HepG2 (cell line): ENCODE measurements around the gene PLEKHO1. TPM values are rescaled to one million over a fixed set of nuclear protein-coding genes. Genes with fewer than 3 reads are reported as not detected.

ENCODE experiments used
- polyA plus RNA-seq, 8 experiments: library from polyadenylated mRNA; depleted of rRNA in 3 of 8; stranded (reverse) in 7 of 8; unstranded in 1 of 8; fragments of >200 nt; fragmentation: Illumina TruSeq in 4 of 8; extraction: Trizol in 4 of 8; gene quantifications; 2 replicates each; pipeline versions ENCODE4 v1.2.1 to v1.2.3, GENCODE V29; 2011 to 2016; ENCODE audit warnings: low read depth in 4 of 8, missing spikeins in 1 of 8, mixed read lengths in 1 of 8; ENCODE audit not compliant: insufficient read depth in 1 of 8
- total RNA-seq, 5 experiments: library from RNA; depleted of rRNA; stranded (reverse); fragments of >200 nt; fragmentation: Illumina TruSeq; extraction: Trizol; gene quantifications; 2 replicates each; pipeline ENCODE4 v1.2.3, GENCODE V29; 2016; ENCODE audit warnings: low read depth in 1 of 5

The PLEKHO1 gene
- total and polyA plus RNA-seq, 2 of the 13 experiments (the other 11 are each of a cell fraction or from before 2014, with no cell fraction given) = 9.8 to 10.1 TPM

Other genes with a start within 250 kb of the PLEKHO1 start
- 0.45 and 0.84 TPM in 2 replicates for gene SV2A, start 232.1 kb upstream of the PLEKHO1 start, total RNA-seq (2016; rRNA removed; fragmentation: Illumina TruSeq; extraction: Trizol)
- gene SV2A, start 232.1 kb upstream of the PLEKHO1 start, polyA plus RNA-seq (2011; rRNA removed) = 1.9 and 3.3 TPM in 2 replicates
- 14.8 and 24.6 TPM in 2 replicates for gene SF3B4, start 222.1 kb upstream of the PLEKHO1 start, total RNA-seq (2016; rRNA removed; fragmentation: Illumina TruSeq; extraction: Trizol)
- gene SF3B4, start 222.1 kb upstream of the PLEKHO1 start, polyA plus RNA-seq (2011; rRNA removed) = 13.8 and 14.6 TPM in 2 replicates
- 0.27 and 0.49 TPM in 2 replicates for gene MTMR11, start 213.0 kb upstream of the PLEKHO1 start, total RNA-seq (2016; rRNA removed; fragmentation: Illumina TruSeq; extraction: Trizol)
- 2.8 and 4.0 TPM in 2 replicates for gene MTMR11, start 213.0 kb upstream of the PLEKHO1 start, polyA plus RNA-seq (2011; rRNA removed)
- 11.2 and 13.2 TPM in 2 replicates for gene OTUD7B, start 139.2 kb upstream of the PLEKHO1 start, total RNA-seq (2016; rRNA removed; fragmentation: Illumina TruSeq; extraction: Trizol)
- 5.1 and 6.9 TPM in 2 replicates for gene OTUD7B, start 139.2 kb upstream of the PLEKHO1 start, polyA plus RNA-seq (2011; rRNA removed)
- 25.2 and 26.5 TPM in 2 replicates for gene VPS45, start 82.1 kb upstream of the PLEKHO1 start, total RNA-seq (2016; rRNA removed; fragmentation: Illumina TruSeq; extraction: Trizol)
- gene VPS45, start 82.1 kb upstream of the PLEKHO1 start, polyA plus RNA-seq (2011; rRNA removed) = 13.7 and 15.2 TPM in 2 replicates
- 53.0 and 88.5 TPM in 2 replicates for gene ANP32E, start 86.2 kb downstream of the PLEKHO1 start, total RNA-seq (2016; rRNA removed; fragmentation: Illumina TruSeq; extraction: Trizol)
- 6.9 and 10.3 TPM in 2 replicates for gene ANP32E, start 86.2 kb downstream of the PLEKHO1 start, polyA plus RNA-seq (2011; rRNA removed)
- 0.94 and 2.4 TPM in 2 replicates for gene CA14, start 107.9 kb downstream of the PLEKHO1 start, total RNA-seq (2016; rRNA removed; fragmentation: Illumina TruSeq; extraction: Trizol)
- gene CA14, start 107.9 kb downstream of the PLEKHO1 start, polyA plus RNA-seq (2011; rRNA removed) = 7.7 and 8.5 TPM in 2 replicates
- gene APH1A, start 119.1 kb downstream of the PLEKHO1 start, total RNA-seq (2016; rRNA removed; fragmentation: Illumina TruSeq; extraction: Trizol) = 87.1 and 130 TPM in 2 replicates
- 114 and 128 TPM in 2 replicates for gene APH1A, start 119.1 kb downstream of the PLEKHO1 start, polyA plus RNA-seq (2011; rRNA removed)
- gene C1orf54, start 122.9 kb downstream of the PLEKHO1 start, total RNA-seq (2016; rRNA removed; fragmentation: Illumina TruSeq; extraction: Trizol) = 0.28 and 0.35 TPM in 2 replicates
- gene C1orf54, start 122.9 kb downstream of the PLEKHO1 start, polyA plus RNA-seq (2011; rRNA removed) = 0.27 and 0.44 TPM in 2 replicates
- not detected in 2 replicates for gene CIART, start 132.6 kb downstream of the PLEKHO1 start, total RNA-seq (2016; rRNA removed; fragmentation: Illumina TruSeq; extraction: Trizol)
- 0.48 and 0.58 TPM in 2 replicates for gene CIART, start 132.6 kb downstream of the PLEKHO1 start, polyA plus RNA-seq (2011; rRNA removed)
- gene MRPS21, start 143.9 kb downstream of the PLEKHO1 start, total RNA-seq (2016; rRNA removed; fragmentation: Illumina TruSeq; extraction: Trizol) = 64.2 and 77.5 TPM in 2 replicates
- 51.6 and 59.4 TPM in 2 replicates for gene MRPS21, start 143.9 kb downstream of the PLEKHO1 start, polyA plus RNA-seq (2011; rRNA removed)
- gene PRPF3, start 171.6 kb downstream of the PLEKHO1 start, total RNA-seq (2016; rRNA removed; fragmentation: Illumina TruSeq; extraction: Trizol) = 34.2 and 45.9 TPM in 2 replicates
- 20.1 and 23.0 TPM in 2 replicates for gene PRPF3, start 171.6 kb downstream of the PLEKHO1 start, polyA plus RNA-seq (2011; rRNA removed)
- 8.0 and 12.2 TPM in 2 replicates for gene RPRD2, start 214.2 kb downstream of the PLEKHO1 start, total RNA-seq (2016; rRNA removed; fragmentation: Illumina TruSeq; extraction: Trizol)
- gene RPRD2, start 214.2 kb downstream of the PLEKHO1 start, polyA plus RNA-seq (2011; rRNA removed) = 8.8 and 8.9 TPM in 2 replicates